Thoracic aorta (tissue), 2 donors: ENCODE measurements around the gene SPAG17. TPM values are rescaled to one million over a fixed set of nuclear protein-coding genes. Genes with fewer than 3 reads are reported as not detected.

Source experiments
- ATAC-seq: fragments of 150-250 bp; one replicate; pipeline ENCODE4 v1.8.0; 2017; ENCODE audit warnings: low read depth; ENCODE audit not compliant: insufficient number of reproducible peaks, low FRiP score
- DNase-seq: peaks from one replicate; pipeline ENCODE4 v3.0.0-alpha.2; 2020; ENCODE audit warnings: low spot score
- H3K27ac ChIP-seq, 2 donors: fragments of 200-600 bp; sonication (generic); 1 replicate in 1 of 2; 2 replicates in 1 of 2; pipeline ENCODE4 v1.5.1; 2016; ENCODE audit warnings: mild to moderate bottlenecking in 2 of 2, moderate library complexity in 2 of 2
- H3K27me3 ChIP-seq: fragments of 200-600 bp; sonication (generic); replicated peaks from 2 replicates; pipeline ENCODE4 v1.6.0; 2016; ENCODE audit warnings: mild to moderate bottlenecking; ENCODE audit not compliant: insufficient read depth
- H3K36me3 ChIP-seq: fragments of 200-600 bp; sonication (generic); one replicate; pipeline ENCODE4 v1.5.1; 2016
- H3K4me1 ChIP-seq, 2 donors: fragments of 200-600 bp; sonication (generic); 1 replicate in 1 of 2; 2 replicates in 1 of 2; pipeline versions ENCODE4 v1.5.1 to v1.6.0; 2016; ENCODE audit warnings: low read depth in 2 of 2, mild to moderate bottlenecking in 1 of 2; ENCODE audit not compliant: control insufficient read depth in 1 of 2
- H3K4me3 ChIP-seq: fragments of 200-600 bp; sonication (generic); 2 replicates; pipeline ENCODE4 v1.5.1; 2016; ENCODE audit warnings: mild to moderate bottlenecking
- H3K9me3 ChIP-seq: fragments of 200-600 bp; sonication (generic); 2 replicates; pipeline ENCODE4 v1.5.1; 2016
- total RNA-seq, 2 donors: library from RNA; depleted of rRNA; stranded (reverse); fragments of >200 nt; gene quantifications; one replicate each; pipeline versions ENCODE4 v1.1.0 to v1.2.3, GENCODE V29; 2016
- TF ChIP-seq, protein P1 (sequence below): fragments of 200-600 bp; sonication (generic); IDR thresholded peaks from one replicate; pipeline ENCODE4 v1.5.1; 2019; ENCODE audit warnings: antibody characterized with exemption

The SPAG17 gene
- total RNA-seq, 2 donors from 2014 or later: not detected

DNA sequence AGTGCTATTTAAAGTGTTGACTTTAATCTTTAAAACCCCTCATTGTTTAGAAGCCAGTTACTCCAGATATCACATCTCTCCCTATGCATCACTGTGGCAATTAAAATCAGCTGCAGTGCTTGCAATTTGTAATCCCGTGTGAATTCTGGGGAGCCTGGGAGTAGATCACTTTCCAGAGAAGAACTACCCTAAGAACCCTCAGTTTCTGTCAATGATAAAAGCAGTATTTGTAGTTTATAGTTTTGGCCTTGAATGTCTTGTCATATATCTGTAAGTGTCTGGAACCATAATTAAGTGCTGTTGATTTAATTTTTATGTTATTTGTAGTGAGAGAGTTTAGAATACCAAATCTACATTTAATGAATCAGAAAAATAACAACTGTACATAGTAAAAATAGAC lies 5.5 kb upstream of the SPAG17 start:
- Histone ChIP-seq H3K9me3 (no peaks in the 10 kb centered on the region), H3K36me3 (no peaks in the 10 kb centered on the region), H3K27me3 (no peaks in the 10 kb centered on the region), H3K4me1 (no peaks in the 10 kb centered on the region), H3K27ac (no peak overlapping the region), H3K4me3 (no peak overlapping the region)
- DNase-seq (no peak), ATAC-seq (no peak)
- TF ChIP-seq, protein P1, sequence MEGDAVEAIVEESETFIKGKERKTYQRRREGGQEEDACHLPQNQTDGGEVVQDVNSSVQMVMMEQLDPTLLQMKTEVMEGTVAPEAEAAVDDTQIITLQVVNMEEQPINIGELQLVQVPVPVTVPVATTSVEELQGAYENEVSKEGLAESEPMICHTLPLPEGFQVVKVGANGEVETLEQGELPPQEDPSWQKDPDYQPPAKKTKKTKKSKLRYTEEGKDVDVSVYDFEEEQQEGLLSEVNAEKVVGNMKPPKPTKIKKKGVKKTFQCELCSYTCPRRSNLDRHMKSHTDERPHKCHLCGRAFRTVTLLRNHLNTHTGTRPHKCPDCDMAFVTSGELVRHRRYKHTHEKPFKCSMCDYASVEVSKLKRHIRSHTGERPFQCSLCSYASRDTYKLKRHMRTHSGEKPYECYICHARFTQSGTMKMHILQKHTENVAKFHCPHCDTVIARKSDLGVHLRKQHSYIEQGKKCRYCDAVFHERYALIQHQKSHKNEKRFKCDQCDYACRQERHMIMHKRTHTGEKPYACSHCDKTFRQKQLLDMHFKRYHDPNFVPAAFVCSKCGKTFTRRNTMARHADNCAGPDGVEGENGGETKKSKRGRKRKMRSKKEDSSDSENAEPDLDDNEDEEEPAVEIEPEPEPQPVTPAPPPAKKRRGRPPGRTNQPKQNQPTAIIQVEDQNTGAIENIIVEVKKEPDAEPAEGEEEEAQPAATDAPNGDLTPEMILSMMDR: no peak

DNA sequence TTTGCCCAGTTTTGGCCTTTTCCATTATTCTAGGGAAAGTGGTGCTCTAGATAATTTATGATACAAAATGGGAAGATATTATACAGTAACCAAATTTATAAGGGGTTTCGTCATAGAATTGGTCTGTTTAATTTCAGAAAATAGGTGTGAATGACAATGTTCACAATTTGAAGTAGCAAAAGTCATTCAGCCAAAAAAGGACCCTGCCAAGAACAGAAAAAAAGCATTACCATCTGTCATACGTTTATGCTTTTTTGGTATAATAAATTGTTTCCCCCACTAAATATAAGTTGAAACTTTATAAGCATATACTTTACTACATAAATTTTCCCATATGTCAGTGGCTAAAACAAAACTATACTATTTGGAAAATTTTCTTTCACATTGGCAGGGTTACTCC lies 4.5 kb upstream of the SPAG17 start:
- TF ChIP-seq, protein P1: no peak
- ATAC-seq (no peak), DNase-seq (no peak)
- H3K9me3 ChIP-seq: no peaks in the 10 kb centered on the region
- H3K4me1 ChIP-seq: no peaks in the 10 kb centered on the region
- no peak overlapping the region for H3K27ac ChIP-seq
- no peaks in the 10 kb centered on the region for H3K36me3 ChIP-seq
- H3K4me3 ChIP-seq: no peak overlapping the region
- H3K27me3 ChIP-seq: no peaks in the 10 kb centered on the region

DNA sequence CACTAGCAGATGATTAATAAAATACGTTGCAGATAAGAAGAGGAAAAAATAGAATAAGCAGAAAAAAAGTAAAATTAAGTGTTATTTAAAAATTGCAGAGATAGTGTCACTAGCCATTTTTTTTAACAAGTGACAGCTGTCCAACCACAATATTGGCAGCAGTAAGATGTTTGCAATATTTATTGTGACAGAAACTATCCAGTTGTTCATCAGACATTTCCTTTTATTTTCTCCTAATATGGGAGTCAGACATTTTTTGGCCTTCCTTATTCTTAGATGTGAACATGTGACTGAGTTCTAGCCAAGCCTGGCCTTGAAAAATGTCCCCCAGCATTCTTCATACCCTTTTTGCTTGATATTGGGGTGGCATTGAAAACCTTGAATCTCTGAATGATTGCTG lies 3.4 kb upstream of the SPAG17 start:
- H3K27ac ChIP-seq: no peak overlapping the region
- no peak for ATAC-seq
- no peaks in the 10 kb centered on the region for H3K4me1 ChIP-seq
- no peak overlapping the region for H3K4me3 ChIP-seq
- TF ChIP-seq, protein P1: no peak
- no peaks in the 10 kb centered on the region for H3K9me3 ChIP-seq
- DNase-seq: no peak
- H3K27me3 ChIP-seq: no peaks in the 10 kb centered on the region
- H3K36me3 ChIP-seq: no peaks in the 10 kb centered on the region

DNA sequence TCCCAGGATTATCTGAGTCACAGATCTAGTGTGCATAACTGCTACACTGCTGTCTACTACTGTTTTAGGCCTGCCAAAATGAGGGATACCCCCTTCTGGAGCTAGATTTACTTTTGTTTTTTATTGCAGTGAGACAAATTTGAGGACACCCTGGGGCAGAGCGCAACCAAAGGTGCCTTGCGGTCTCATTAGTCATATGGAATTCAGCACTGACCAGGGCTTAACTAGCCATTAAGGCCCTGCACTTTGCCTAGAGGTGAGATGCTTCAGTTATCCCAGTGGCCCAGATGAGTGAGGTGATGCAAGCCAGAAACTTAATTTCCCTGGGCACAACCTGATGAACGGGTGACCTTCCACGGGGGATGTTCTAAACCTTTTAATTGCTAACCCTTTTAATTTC lies 998 bp upstream of the SPAG17 start:
- H3K4me1 ChIP-seq: no peaks in the 10 kb centered on the region
- no peak overlapping the region for H3K4me3 ChIP-seq
- DNase-seq (no peak), ATAC-seq (no peak)
- TF ChIP-seq, protein P1: no peak
- H3K36me3 ChIP-seq: no peaks in the 10 kb centered on the region
- H3K9me3 ChIP-seq: no peaks in the 10 kb centered on the region
- H3K27ac ChIP-seq: no peak overlapping the region
- H3K27me3 ChIP-seq: no peaks in the 10 kb centered on the region

DNA sequence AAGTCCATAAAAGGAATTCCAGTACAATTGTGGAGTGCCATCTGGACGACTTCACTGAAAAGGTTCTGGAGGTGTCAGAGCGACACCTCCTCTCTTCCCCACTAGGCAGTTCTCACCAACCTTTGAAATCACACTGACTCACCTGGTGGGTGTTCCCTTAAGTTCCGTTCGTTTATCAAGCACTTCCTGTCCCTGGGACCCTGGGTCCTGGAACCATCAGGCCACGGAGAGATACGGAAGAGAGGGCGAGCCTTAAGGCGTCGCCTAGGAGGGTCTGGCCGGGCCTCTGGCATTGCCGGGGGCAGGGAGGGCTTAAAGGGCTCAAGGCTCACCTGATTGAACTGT lies 317 bp downstream of the SPAG17 start:
- DNase-seq (no peak), ATAC-seq (no peak)
- TF ChIP-seq, protein P1: no peak
- no peak overlapping the region for H3K4me3 ChIP-seq
- H3K27ac ChIP-seq: no peak overlapping the region
- no peaks in the 10 kb centered on the region for H3K27me3 ChIP-seq
- H3K9me3 ChIP-seq: no peaks in the 10 kb centered on the region
- H3K4me1 ChIP-seq: no peaks in the 10 kb centered on the region
- H3K36me3 ChIP-seq: no peaks in the 10 kb centered on the region
